GM18517 (cell line): ENCODE measurements around the gene RAE1.
"Not testable (repeated sequence)": the region's sequence is repeated elsewhere in the genome, so short reads cannot be mapped to it uniquely, and the experiment has no call there.

Experiments
- ATAC-seq: cut with Tn5 transposase; IDR thresholded peaks from one replicate; pipeline ENCODE4 v1.9.1; 2021; ENCODE audit warnings: mild to moderate bottlenecking, moderate library complexity; ENCODE audit not compliant: unreplicated experiment

RAE1 gene

DNA sequence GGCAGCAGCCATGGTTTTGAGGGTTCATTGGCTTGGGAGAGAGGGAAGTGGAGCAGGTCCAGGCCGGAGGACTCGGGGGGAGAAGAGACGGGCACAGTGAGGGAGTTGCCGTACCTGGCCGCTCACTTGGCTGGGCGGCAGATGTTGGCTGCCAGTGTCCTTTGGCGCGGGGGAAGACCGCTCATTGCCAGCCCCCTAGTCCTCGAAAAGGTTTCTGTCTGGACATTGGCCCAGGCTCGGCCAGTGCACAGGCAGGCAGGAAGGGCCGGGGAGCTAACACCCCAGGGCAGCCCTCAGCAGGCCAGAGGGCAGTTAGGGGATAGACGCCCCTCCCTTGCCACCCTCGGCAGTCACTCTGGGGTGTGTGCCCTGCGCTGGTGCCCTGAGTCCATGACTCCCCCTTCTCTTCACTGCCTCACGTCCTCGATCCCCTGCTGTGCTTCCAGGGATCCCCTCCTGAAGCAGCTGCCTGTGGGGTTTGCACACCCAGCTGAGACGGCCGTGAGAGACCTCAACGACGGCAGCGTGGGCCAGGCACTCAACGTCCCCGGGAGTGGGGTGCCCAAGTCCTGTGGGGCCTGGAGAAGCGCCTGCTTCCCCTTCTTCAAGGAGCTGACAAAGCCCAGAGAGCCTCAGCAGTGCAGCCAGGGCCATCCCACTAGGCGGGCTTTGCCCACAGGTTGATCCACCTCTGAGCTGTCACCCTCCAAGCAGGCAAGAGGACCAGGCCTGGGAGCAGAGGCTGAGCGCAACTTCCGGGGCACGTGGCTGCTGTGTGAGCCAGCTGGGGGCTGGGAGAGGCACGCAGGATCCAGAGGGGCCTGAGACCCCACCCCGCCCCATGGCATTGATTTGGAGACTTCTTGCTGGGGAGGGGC is 60.6 kb downstream of the RAE1 start:
- ATAC-seq, result no peak

DNA sequence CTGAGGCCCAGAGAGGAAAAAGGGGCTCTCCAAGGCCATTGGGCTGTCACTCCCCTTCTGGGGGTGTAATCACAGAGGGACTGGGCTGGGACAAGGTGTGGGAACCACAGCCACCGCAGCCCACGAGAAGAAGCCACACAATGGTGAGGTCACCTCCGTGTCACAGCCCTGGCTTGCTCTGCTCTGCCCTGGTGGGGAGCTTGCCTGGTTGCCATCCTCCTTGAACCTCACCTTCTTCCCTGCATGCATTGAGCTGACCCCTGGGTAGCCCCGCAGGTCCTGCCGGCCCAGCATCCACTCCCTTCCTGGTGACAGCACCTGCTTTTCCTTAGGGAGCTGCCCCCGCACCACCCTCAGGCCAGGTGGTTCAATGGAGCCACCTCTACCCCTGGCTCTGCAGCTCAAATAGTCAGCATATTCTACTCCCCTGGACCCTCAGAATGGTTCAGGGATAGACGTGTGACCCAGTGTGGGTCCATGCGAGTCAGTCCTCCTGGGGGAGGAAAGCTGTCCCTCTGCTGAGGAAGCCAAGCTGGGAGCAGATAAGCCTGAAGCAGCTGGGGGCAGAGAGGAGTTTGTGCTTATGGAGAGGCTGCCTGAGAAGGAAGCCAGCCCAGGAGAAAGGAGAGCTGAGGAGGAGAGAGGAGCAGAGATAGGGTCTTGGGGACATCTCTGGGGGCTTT is 61.4 kb downstream of the RAE1 start:
- no peak for ATAC-seq

DNA sequence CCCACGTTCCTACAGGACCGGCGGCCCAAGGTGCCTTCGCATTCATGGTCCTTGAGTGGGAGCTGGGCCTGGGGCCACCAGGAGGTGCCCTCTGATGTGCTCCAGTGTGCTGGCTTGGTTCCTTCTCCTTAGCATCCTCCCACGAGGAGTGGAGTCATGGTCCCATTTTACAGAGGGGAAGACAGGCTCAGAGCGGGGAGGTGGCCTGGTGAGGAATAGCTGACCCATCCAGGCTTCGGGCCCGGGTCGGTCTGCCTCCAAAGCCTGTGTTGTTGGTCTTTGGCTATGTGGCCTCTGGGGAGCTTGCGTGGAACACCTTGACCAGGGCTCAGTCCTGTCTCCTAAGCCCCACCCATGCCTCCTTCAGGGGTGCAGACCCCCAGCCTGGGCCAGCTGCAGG is 62.9 kb downstream of the RAE1 start:
- no peak for ATAC-seq

DNA sequence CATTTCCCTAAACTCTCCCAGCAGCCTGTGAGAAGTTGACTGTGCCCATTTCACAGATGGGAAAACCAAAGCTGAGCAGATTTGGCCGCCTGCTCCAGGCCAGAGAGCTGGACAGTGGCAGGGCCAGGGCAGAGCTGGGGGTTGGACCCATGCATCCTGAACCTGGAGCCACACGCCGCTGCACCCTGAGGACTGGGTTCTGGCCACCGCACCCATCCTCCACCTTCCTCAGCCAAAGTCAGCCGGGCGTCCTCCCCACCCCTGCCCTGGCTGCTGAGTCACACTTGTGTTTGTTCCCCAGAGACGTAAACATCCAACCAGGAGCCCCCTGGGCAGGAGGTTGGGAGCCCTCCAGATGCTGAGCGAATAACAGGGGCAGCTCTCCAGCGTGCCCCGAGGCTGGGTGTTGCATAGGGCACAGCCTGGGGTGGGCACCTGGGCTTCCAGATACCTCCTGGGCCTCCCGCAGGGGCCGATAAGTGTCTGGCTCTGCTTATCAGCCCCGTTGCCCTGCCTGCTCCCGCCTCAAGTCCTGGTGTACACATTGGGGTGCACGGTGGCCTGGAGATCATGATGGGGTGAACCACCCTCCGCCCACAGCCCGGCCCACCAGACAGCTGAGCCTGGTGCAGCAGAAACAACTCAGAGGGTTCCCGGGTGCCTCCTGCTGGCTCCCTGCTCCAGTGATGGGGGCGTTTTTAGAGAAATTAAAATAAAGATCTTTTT is 64.0 kb downstream of the RAE1 start:
- no peak for ATAC-seq

DNA sequence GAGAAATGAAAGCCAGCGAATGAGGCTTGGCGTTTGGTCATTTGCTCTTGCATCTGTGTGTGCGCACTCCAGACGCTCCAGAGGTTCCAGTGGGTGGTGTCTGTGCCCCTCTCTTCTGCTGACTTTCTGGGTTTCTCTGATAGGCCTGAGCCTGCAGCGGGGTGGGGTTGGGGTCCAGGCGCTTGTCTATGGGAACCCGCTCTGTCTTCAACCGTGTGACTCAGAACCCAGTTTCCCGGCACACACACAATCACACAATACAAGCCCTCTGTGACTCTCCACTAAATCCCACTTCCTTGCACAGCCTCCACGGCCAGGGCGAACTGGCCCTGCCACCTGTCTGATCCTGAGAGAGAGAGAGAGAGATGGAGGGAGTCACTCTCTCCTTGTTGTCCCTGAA is 64.7 kb downstream of the RAE1 start:
- no peak for ATAC-seq

DNA sequence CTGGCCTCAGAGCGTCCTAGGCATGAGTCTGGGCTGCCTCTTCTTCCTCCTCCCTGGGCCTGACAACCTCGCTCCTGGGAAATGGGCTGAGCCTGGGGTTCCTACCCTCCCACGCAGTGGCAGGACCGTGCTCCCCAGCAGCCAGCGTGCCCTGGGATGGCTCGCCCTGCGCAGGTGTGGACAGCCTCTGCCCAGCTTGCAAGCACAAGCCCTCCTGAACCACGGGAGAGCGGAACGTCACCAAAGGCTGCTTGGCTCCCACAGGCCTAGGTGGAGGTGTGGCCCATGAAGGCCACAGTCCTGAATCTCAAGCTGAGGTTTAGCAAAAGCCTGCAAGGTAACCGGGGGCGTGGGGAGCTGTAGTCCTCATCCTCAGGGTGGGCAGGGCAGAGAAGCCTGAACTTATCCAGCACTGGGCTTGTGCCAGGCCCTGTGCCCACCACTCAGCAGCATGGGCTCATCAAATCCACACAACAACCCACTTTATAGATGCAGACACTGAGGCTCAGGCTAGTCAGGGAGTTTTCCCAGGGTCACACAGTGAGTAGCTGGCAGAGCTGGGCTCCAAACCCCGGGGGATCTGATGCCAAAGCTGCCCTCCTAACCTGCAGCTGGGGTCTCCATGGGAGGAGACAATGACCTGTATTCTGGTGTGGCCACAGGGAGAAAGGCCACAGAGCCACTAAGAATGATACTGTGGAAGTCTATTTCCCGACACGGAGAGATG is 65.4 kb downstream of the RAE1 start:
- ATAC-seq, result no peak

DNA sequence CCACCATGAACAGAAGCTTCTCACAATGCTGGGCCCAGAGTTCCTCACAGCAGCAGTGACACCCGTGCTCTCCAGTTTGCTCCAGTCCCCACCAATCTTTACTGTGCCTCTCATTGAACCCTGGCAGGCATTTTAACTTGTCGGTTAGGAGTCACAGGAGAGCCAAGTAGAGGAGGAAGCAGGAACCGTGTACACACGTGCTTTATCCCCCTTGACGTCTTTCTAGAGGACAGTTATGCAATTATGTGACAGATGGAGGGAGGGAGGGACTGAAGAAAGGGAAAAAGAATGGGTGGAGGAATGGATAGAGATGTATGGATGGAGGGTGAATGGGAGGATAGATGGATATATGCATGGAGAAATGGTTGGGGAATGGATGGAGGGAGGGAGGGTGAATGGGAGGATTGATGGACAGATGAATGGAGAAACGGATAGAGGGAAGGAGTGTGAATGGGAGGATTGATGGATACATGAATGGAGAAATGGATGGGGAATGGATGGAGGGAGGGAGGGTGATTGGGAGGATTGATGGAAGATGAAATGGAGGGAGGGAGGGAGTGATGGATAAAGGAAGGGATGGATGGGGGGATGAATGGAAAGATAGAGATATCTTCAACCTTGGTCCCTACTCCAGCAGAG is 66.1 kb downstream of the RAE1 start:
- no peak for ATAC-seq

DNA sequence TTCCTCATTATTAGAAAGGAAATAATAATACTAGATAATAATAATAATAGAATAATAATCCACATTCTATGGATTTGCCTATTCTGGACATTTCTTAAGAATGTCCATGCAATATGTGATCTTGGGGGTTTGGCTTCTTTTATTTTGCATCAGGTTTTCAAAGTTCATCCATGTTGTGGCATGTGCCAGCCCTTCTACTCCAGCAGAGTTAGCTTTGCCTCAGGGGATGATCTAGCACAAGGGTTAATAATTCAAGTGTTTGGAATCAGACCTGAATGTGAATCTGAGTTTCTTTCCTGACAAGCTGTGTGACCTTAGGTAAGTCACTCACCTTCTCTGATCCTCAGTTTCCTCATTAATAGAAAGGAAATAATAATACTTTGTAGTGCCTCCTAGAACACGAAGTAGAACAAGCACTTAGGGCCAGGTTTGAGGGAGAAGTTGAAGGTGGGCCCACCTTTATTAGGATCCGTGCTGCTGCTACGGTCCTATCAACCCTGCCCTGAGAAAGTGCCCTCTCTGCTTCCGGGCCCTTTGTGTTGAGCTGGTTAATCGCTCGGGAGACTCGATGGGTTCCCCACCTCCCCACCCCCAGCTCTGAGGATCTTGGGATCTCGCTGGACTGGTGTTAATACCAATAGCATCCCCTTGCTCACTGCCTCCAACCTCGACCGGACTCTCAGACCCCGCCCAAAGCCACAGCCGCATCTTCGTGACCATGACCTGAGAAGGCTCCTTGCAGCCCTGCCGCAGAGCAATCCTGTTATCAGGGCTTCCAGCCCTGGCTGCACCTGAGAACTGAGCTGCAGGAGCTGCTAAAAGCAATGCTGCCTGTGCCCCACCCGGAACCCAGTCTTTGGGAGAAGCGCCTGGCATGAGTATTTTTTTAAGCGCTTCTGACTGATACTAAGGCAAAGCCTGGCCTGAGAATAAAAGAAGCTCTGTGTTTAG is 67.0 kb downstream of the RAE1 start:
- ATAC-seq, result no peak

DNA sequence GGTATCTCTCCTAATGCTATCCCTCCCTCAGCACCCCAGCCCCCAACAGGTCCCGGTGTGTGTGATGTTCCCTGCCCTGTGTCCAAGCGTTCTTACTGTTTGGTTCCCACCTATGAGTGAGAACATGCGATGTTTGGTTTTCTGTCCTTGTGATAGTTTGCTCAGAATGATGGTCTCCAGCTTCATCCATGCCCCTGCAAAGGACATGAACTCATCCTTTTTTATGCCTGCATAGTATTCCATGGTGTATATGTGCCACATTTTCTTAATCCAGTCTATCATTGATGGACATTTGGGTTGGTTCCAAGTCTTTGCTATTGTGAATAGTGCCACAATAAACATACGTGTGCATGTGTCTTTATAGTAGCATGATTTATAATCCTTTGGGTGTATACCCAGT is 68.4 kb downstream of the RAE1 start:
- not testable (repeated sequence) for ATAC-seq

DNA sequence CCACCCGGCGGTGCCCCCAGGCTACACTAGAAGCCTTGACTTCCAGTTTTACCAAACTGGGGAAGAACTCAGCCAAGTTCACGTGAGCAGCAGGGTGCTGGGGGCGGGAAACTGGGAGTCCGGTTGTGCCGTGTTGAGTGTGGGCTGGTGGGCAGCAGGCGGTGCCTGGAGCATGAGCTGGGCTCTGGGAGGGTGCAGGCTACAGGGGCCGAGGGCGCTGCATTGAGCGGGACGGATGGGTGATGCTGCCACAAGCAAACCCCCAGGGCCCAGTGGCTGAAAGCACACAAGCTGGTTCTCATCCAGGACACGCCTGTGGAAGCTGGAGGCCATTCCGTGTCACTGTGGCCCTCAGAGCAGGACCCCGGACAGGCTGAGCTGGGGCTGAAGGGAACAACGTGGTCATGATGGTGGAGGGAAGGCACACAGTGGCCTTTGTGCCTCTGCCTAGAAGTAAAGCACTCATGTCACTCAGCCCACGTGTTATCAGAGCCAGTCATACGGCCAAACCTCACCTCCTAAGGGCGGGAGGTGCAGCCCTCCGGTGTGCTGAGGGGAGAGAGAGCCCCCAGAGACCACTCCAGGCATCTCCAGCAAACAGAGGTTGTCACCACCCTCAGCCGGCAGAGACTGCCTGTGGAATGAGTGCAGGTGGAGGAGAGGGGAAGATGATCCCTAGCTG is 69.7 kb downstream of the RAE1 start:
- ATAC-seq, result no peak

DNA sequence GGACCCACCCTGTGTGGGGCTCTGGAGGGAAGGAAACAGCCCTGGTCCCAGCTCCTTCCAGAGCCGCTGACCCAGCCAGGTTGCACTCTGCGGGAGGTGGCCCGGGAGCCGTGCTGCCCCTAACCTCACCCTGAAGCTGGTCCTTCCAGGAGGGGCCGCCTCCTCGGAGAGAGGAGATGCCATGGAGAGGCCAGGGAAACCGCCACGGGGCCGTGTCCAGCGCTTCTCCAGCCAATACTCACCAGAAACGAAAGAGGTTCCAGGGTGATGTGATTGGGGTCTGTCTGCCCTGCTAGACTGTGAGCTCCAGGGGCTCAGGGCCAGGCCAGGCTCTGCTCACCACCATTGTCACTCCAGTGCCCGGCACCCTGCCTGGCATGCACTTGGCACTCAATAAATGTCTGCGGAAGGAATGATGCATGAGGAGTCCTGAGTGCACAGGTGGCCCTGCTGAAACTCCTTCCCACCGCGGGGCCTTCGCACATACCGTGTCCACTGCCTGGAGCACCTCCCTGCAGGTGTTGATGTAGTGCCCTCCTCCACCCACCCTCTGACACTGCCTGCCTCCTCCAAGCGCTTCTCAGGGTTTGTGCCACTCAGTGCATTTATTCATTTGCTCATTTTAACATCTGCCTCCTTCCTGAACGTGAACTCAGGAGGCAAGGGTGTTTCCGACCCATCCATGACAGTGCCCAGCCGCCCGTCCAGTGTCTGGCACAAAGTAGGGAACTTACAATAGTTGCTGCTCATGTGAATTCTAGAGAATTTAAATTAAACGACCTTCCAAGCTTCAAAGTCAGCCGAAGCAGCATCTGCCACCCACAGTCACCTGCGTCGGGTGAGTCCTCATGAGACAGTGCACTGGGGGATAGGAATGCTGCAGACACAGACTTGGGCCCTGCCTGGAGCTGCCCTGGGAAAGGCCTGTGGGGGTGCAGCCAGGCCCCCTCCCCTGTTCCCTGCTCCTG is 70.5 kb downstream of the RAE1 start:
- no peak for ATAC-seq

DNA sequence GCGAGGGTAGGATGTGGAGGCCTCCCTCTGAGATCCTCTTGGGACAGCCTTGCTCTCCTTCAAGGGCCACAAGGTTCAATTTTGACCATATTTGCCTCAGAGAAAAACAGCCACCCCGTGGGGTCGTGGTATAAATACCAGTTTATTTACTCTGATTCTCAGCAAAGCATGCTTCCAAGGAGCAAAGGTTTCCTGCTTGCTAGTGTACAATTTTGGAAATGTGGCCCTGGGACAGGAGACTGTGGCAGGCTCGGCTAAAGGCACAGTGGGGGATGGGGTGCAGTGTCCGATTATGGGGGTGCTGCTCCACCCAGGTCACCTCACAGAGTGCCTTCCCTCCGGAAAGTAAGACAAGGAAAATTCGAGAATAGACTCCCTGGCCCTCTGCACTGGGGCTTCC is 71.2 kb downstream of the RAE1 start:
- ATAC-seq, result no peak

DNA sequence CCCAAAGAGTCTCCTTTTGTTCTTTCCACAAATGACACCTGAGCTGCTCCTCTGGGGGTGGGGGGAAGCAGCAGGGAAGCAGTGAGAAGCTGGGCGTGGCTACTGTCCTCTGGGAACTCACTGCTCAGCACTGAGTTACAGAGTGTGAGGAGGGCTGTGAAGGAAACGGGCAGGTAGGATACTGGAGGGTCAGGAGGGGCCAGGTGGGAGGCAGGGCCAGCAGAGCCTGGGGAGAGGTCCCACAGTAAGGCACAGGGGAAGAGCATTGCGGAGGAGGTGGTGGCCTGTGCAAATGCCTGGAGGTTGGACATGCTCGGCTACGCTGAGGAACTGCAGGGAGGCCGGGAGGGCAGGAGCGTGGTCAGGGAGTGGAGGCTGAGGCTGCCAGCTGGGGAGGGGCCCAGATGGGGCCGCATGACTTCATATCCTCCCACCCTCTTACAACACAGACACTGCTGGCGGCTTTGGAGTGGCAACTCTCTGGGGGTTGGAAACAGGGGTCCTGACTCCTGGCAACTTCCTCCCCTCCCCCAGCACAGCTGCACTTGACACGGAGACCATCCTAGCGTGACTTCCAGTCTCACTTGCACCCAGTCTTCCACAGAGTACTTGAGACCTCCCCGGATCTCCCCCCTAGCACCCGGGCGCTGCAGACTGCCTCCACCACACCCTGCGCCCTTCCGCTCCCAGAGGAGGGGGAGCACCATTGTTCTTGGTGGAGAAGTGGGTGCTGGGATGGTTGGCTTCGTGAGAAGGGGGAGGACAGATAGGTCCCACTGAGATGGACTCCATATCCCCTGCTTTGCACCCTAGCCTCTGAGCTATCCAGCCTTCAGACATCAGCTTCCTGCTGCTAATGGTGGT is 74.3 kb downstream of the RAE1 start:
- ATAC-seq, result no peak

DNA sequence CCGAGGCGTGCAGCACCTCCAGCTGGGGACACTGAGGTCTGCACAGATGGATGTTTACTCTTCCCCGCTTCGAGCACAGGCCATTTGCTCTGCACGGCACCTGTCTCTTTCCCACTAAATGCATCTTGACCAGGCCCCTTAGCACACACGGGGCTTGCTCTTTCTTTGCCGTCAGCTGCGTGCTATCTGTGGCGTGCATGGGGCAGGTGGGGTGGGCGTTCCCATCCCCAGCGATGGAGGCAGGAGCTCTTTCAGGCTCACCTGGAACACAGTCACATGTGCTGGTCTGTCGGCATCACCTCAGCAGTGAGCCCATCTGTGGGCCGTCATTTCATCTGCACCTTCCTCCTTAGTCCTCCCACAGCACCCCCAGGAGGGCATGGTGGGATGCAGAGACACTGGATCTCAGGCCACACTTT is 75.2 kb downstream of the RAE1 start:
- ATAC-seq, result no peak

DNA sequence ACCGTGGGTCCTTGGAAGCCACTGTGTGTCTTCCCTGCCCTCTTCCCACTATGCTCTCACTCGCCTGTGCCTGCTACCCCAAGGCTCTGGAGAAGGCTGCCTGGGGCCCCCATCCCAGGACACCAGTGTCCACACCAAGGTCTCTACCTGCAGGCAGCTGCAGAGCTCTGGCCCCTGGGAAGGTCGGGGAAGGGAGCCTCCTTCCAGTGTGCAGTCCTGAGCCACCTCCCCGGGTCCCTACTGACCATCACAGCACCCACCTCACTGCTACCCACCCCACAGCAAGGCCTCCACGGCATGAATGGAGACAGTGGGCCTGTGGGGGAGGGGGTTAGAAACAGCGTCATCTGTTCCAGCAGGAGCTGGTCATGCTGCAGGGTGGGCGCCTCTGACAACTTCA is 75.8 kb downstream of the RAE1 start:
- ATAC-seq, result no peak

DNA sequence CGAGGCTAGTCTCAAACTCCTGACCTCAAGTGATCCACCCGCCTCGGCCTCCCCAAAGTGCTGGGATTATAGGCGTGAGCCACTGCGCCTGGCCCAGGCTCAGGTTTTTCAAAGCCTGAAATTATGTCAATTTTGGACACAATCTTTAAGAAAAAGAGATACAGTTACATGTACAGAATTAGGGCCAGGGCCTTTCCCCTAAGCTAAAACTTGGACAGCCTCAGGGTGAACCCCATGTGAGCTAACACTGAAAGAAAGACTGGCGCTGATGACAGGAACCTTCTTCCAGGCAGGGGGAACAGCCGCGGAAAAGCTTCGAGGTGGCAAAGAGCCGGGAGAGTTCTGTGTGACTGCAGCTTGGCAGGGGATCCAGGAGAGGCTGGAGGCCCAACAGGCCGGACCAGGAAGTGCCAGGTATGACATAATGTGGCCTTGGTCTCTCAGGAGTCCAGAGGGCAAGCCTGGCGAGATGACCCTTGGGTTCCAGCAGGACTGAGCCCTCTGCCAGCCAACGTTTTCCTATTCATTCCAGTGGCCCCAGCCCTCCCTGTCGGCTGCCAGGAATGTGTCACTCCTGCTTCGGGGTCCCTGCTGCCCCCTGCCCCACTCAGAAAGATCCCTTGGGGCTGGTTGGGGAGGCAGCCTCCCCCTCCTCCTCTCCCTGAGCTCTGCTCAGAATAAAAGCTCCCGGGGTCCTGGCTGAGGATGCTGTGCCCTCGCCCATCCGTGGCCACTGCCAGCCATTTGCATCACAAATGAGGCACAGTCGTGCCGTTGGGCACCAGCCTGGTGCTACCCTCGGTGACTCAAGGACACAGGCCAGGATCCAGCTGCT is 77.5 kb downstream of the RAE1 start:
- ATAC-seq, result no peak
